Mesenchymal stem cell (in vitro differentiated cells and primary cell): ENCODE measurements around the gene ZSCAN22.
A peak's percentile ranks its signal among the peaks of the same experiment; 100 is the strongest.

Experiments used
- DNase-seq: peaks from one replicate; pipeline ENCODE4 v3.0.0-alpha.2; 2013
- H2AFZ ChIP-seq: one replicate; pipeline ENCODE4 v1.6.1; 2013; ENCODE audit warnings: low read depth, mild to moderate bottlenecking, control low read depth, inconsistent platforms, low read length, moderate library complexity
- H2AK5ac ChIP-seq: 2 replicates; pipeline ENCODE4 v1.6.1; 2013; ENCODE audit warnings: low read length, moderate library complexity, mild to moderate bottlenecking, inconsistent platforms; ENCODE audit not compliant: severe bottlenecking
- H2BK120ac ChIP-seq: one replicate; pipeline ENCODE4 v1.6.1; 2013; ENCODE audit warnings: low read depth, mild to moderate bottlenecking, inconsistent platforms, low read length, moderate library complexity
- H2BK12ac ChIP-seq, 2 experiments: one replicate each; pipeline ENCODE4 v1.6.1; 2013; ENCODE audit warnings: inconsistent platforms in 2 of 2, low read length in 2 of 2, mild to moderate bottlenecking in 2 of 2, moderate library complexity in 2 of 2, control low read depth in 1 of 2
- H2BK15ac ChIP-seq: one replicate; pipeline ENCODE4 v1.6.1; 2013; ENCODE audit warnings: mild to moderate bottlenecking, low read depth, inconsistent platforms; ENCODE audit not compliant: poor library complexity, severe bottlenecking
- H2BK5ac ChIP-seq: 2 replicates; pipeline ENCODE4 v1.6.1; 2013; ENCODE audit warnings: low read depth, mild to moderate bottlenecking, low read length, control low read depth, inconsistent platforms; ENCODE audit not compliant: poor library complexity, severe bottlenecking
- H3K14ac ChIP-seq, 2 experiments: one replicate each; pipeline ENCODE4 v1.6.1; 2013; ENCODE audit warnings: inconsistent platforms in 2 of 2, low read length in 2 of 2, control low read depth in 1 of 2, mild to moderate bottlenecking in 1 of 2, moderate library complexity in 1 of 2
- H3K18ac ChIP-seq, 2 experiments: one replicate each; pipeline ENCODE4 v1.6.1; 2013; ENCODE audit warnings: inconsistent platforms in 2 of 2, low read length in 2 of 2, control low read depth in 1 of 2, low read depth in 1 of 2, mild to moderate bottlenecking in 1 of 2
- H3K23ac ChIP-seq, 2 experiments: one replicate each; pipeline ENCODE4 v1.6.1; 2013; ENCODE audit warnings: inconsistent platforms in 2 of 2, low read length in 2 of 2, mild to moderate bottlenecking in 2 of 2, moderate library complexity in 2 of 2, control low read depth in 1 of 2
- H3K27ac ChIP-seq: 2 replicates; pipeline ENCODE4 v1.5.1; 2013; ENCODE audit warnings: mild to moderate bottlenecking, moderate library complexity, low read length, control low read depth, inconsistent platforms; ENCODE audit not compliant: poor library complexity, severe bottlenecking
- H3K27me3 ChIP-seq, 2 experiments: 2 replicates each; pipeline versions ENCODE4 v1.6.1 to v1.7.0; 2013; ENCODE audit warnings: low read length in 2 of 2, mild to moderate bottlenecking in 2 of 2, moderate library complexity in 2 of 2, control low read depth in 1 of 2, inconsistent platforms in 1 of 2; ENCODE audit not compliant: control insufficient read depth in 1 of 2, insufficient read depth in 1 of 2
- H3K36me3 ChIP-seq, 2 experiments: 2 replicates each; pipeline versions ENCODE4 v1.6.1 to v1.7.0; 2013; ENCODE audit warnings: low read length in 2 of 2, control low read depth in 1 of 2, inconsistent platforms in 1 of 2, low read depth in 1 of 2, mild to moderate bottlenecking in 1 of 2; ENCODE audit not compliant: insufficient read depth in 2 of 2, control insufficient read depth in 1 of 2
- H3K4ac ChIP-seq, 2 experiments: one replicate each; pipeline ENCODE4 v1.6.1; 2013; ENCODE audit warnings: inconsistent platforms in 2 of 2, low read length in 2 of 2, mild to moderate bottlenecking in 2 of 2, moderate library complexity in 2 of 2, control low read depth in 1 of 2, low read depth in 1 of 2
- H3K4me1 ChIP-seq: 2 replicates; pipeline ENCODE4 v1.6.1; 2013; ENCODE audit warnings: low read depth, low read length, control low read depth; ENCODE audit not compliant: control insufficient read depth, insufficient read depth
- H3K4me2 ChIP-seq: 2 replicates; pipeline ENCODE4 v1.6.1; 2013; ENCODE audit warnings: low read length, mild to moderate bottlenecking, inconsistent platforms; ENCODE audit not compliant: poor library complexity, severe bottlenecking
- H3K4me3 ChIP-seq, 2 experiments: 2 replicates each; pipeline versions ENCODE4 v1.5.1 to v1.7.0; 2013; ENCODE audit warnings: low read length in 2 of 2, mild to moderate bottlenecking in 2 of 2, control low read depth in 1 of 2, low read depth in 1 of 2; ENCODE audit not compliant: insufficient read depth in 1 of 2
- H3K79me1 ChIP-seq: replicated peaks from 2 replicates; pipeline ENCODE4 v1.6.1; 2013; ENCODE audit warnings: mild to moderate bottlenecking, control low read depth, low read length, inconsistent platforms; ENCODE audit not compliant: poor library complexity, severe bottlenecking
- H3K9ac ChIP-seq: 2 replicates; pipeline ENCODE4 v1.7.0; 2013; ENCODE audit warnings: mild to moderate bottlenecking, low read length, moderate library complexity
- H3K9me3 ChIP-seq: 2 replicates; pipeline ENCODE4 v1.7.0; 2013; ENCODE audit warnings: mild to moderate bottlenecking, low read length; ENCODE audit not compliant: control insufficient read depth
- H4K8ac ChIP-seq: one replicate; pipeline ENCODE4 v1.6.1; 2013; ENCODE audit warnings: inconsistent platforms, mild to moderate bottlenecking, low read length, moderate library complexity
- H4K91ac ChIP-seq: one replicate; pipeline ENCODE4 v1.6.1; 2013; ENCODE audit warnings: mild to moderate bottlenecking, low read length, inconsistent platforms
- WGBS: methylation state at CpG from one replicate; pipeline ENCODE4 v1.1.7; 2013; ENCODE audit warnings: mixed read lengths; 5-methylcytosine and 5-hydroxymethylcytosine counted together

ZSCAN22 gene

GRCh38 chr19:58367698-58368454 is 41.1 kb downstream of the ZSCAN22 start:
- no peaks in the 10 kb centered on the region for H3K9me3 ChIP-seq
- no peak for DNase-seq
- H3K27me3 ChIP-seq: no peaks in the 10 kb centered on the region
- whole genome bisulfite sequencing: 98% methylated on average over 93 of the region's 106 CpGs
- H3K4me1 ChIP-seq: peaks cover 3% of the 10 kb centered on the region
- no peak overlapping the region for H3K4me3 ChIP-seq
- H3K27ac ChIP-seq: no peak overlapping the region
- H3K18ac ChIP-seq: no peak overlapping the region
- H2AK5ac ChIP-seq: no peak overlapping the region
- no peak overlapping the region for H4K91ac ChIP-seq
- no peak overlapping the region for H3K9ac ChIP-seq
- no peak overlapping the region for H3K4me2 ChIP-seq
- no peak overlapping the region for H3K4ac ChIP-seq
- H4K8ac ChIP-seq: no peak overlapping the region
- peak overlapping the region in 1 of 2 experiments; percentile 75 for H3K23ac ChIP-seq
- H2BK120ac ChIP-seq: no peak overlapping the region
- H2BK5ac ChIP-seq: no peak overlapping the region
- peaks cover 2% of the 10 kb centered on the region for H3K79me1 ChIP-seq
- peaks cover 0 to 35% of the 10 kb centered on the region in 2 experiments for H3K36me3 ChIP-seq
- no peak overlapping the region for H2AFZ ChIP-seq
- no peak overlapping the region for H2BK12ac ChIP-seq
- no peak overlapping the region for H3K14ac ChIP-seq
- H2BK15ac ChIP-seq: no peak overlapping the region

- Histone ChIP-seq H3K23ac (no peak overlapping the region), H2AFZ (no peak overlapping the region), H3K27me3 (no peaks in the 10 kb centered on the region), H4K8ac (no peak overlapping the region), H3K79me1 (peaks cover 2% of the 10 kb centered on the region), H3K4me1 (peaks cover 3% of the 10 kb centered on the region), H3K4ac (no peak overlapping the region), H3K36me3 (peaks cover 0 to 35% of the 10 kb centered on the region in 2 experiments), H2BK15ac (no peak overlapping the region), H2BK5ac (no peak overlapping the region), H2BK12ac (no peak overlapping the region), H3K4me2 (no peak overlapping the region), H3K27ac (no peak overlapping the region), H3K9me3 (no peaks in the 10 kb centered on the region), H2BK120ac (no peak overlapping the region), H3K9ac (no peak overlapping the region), H3K18ac (no peak overlapping the region), H2AK5ac (no peak overlapping the region), H4K91ac (no peak overlapping the region), H3K14ac (no peak overlapping the region), H3K4me3 (no peak overlapping the region)
- WGBS: 97% methylated on average over 68 of the region's 68 CpGs
- no peak for DNase-seq
These were observed 42.0 kb downstream of the ZSCAN22 start for GRCh38 chr19:58368561-58369360.

- H3K4me1 ChIP-seq: peaks cover 3% of the 10 kb centered on the region
- H3K4ac ChIP-seq: no peak overlapping the region
- H3K18ac ChIP-seq: no peak overlapping the region
- no peak overlapping the region for H2AFZ ChIP-seq
- H3K79me1 ChIP-seq: peaks cover 3% of the 10 kb centered on the region
- H3K14ac ChIP-seq: no peak overlapping the region
- H4K91ac ChIP-seq: no peak overlapping the region
- no peak overlapping the region for H4K8ac ChIP-seq
- H3K27me3 ChIP-seq: no peaks in the 10 kb centered on the region
- H3K4me3 ChIP-seq: no peak overlapping the region
- no peak overlapping the region for H2BK120ac ChIP-seq
- no peak overlapping the region for H3K4me2 ChIP-seq
- DNase-seq: no peak
- H2BK12ac ChIP-seq: no peak overlapping the region
- no peak overlapping the region for H2BK15ac ChIP-seq
- peaks cover 0 to 20% of the 10 kb centered on the region in 2 experiments for H3K36me3 ChIP-seq
- no peak overlapping the region for H2BK5ac ChIP-seq
- H3K23ac ChIP-seq: no peak overlapping the region
- H3K9me3 ChIP-seq: no peaks in the 10 kb centered on the region
- H2AK5ac ChIP-seq: no peak overlapping the region
- 80% methylated on average over 15 of the region's 15 CpGs for WGBS
- H3K27ac ChIP-seq: no peak overlapping the region
- H3K9ac ChIP-seq: no peak overlapping the region
These were observed 45.7 kb downstream of the ZSCAN22 start for GRCh38 chr19:58372311-58373133.
